Osteoblast (primary cell): Measurements from ENCODE around the gene TBPL2. TPM values are rescaled to one million over a fixed set of nuclear protein-coding genes. Genes with fewer than 3 reads are reported as not detected.
"Not testable (repeated sequence)": the region's sequence is repeated elsewhere in the genome, so short reads cannot be mapped to it uniquely, and the experiment has no call there.

ENCODE experiments used
- DNase-seq: peaks from one replicate; pipeline ENCODE4 v3.0.0; 2011; ENCODE audit warnings: low spot score, mixed read lengths; ENCODE audit not compliant: insufficient read length; ENCODE audit errors: missing footprints
- H2AFZ ChIP-seq: 2 replicates; pipeline ENCODE4 v1.6.0; 2011; ENCODE audit warnings: mild to moderate bottlenecking, low read length
- H3K27ac ChIP-seq: 2 replicates; pipeline ENCODE4 v1.5.1; 2011; ENCODE audit warnings: mild to moderate bottlenecking, low read depth, low read length, moderate library complexity
- H3K27me3 ChIP-seq: 2 replicates; pipeline ENCODE4 v1.6.0; 2012; ENCODE audit warnings: mild to moderate bottlenecking, control low read depth, inconsistent platforms, low read length, moderate library complexity; ENCODE audit not compliant: insufficient read depth
- H3K36me3 ChIP-seq: 2 replicates; pipeline ENCODE4 v1.5.1; 2011; ENCODE audit warnings: mild to moderate bottlenecking, low read length, control low read depth, moderate library complexity; ENCODE audit not compliant: insufficient read depth
- H3K4me1 ChIP-seq: 2 replicates; pipeline ENCODE4 v1.5.1; 2011; ENCODE audit warnings: mild to moderate bottlenecking, low read length, control low read depth, moderate library complexity; ENCODE audit not compliant: insufficient read depth
- H3K4me2 ChIP-seq: 2 replicates; pipeline ENCODE4 v1.6.0; 2011; ENCODE audit warnings: mild to moderate bottlenecking, low read length; ENCODE audit not compliant: insufficient read depth
- H3K4me3 ChIP-seq: fragments of 200-600 bp; sonication (generic); 3 replicates; pipeline ENCODE4 v1.5.1; 2012; ENCODE audit warnings: mild to moderate bottlenecking, low read length, inconsistent platforms; ENCODE audit not compliant: insufficient read depth
- H3K79me2 ChIP-seq: 2 replicates; pipeline ENCODE4 v1.6.0; 2012; ENCODE audit warnings: mild to moderate bottlenecking, low read length, control low read depth, inconsistent platforms; ENCODE audit not compliant: insufficient read depth
- H3K9me3 ChIP-seq: 2 replicates; pipeline ENCODE4 v1.5.1; 2011; ENCODE audit warnings: low read depth, low read length, control low read depth
- H4K20me1 ChIP-seq: 2 replicates; pipeline ENCODE4 v1.6.0; 2012; ENCODE audit warnings: mild to moderate bottlenecking, low read length, control low read depth; ENCODE audit not compliant: insufficient read depth
- CTCF ChIP-seq: IDR thresholded peaks from 2 replicates; pipeline ENCODE4 v1.5.1; 2011; ENCODE audit warnings: mild to moderate bottlenecking, low read depth, low read length, moderate library complexity; ENCODE audit errors: extremely low read depth
- total RNA-seq: library from RNA; depleted of rRNA; stranded (reverse); fragments of >200 nt; gene quantifications from 2 replicates; pipeline ENCODE4 v1.2.3, GENCODE V29; 2012

The TBPL2 gene
- total RNA-seq, 1 donor: not detected

GRCh38 chr14:55426891-55427290 lies 13.5 kb downstream of the TBPL2 start:
- no peak for TF ChIP-seq CTCF
- H3K4me1 ChIP-seq: no peaks in the 10 kb centered on the region

GRCh38 chr14:55425091-55425490 lies 15.3 kb downstream of the TBPL2 start:
- no peak for TF ChIP-seq CTCF
- peak; percentile 31 for DNase-seq

More at GRCh38 chr14:55426891-55427290, 13.5 kb downstream of the TBPL2 start:
- Histone ChIP-seq H3K79me2 (no peaks in the 10 kb centered on the region), H3K9me3 (no peaks in the 10 kb centered on the region), H3K36me3 (no peaks in the 10 kb centered on the region), H3K4me3 (no peak overlapping the region), H4K20me1 (no peaks in the 10 kb centered on the region), H3K4me2 (no peak overlapping the region), H2AFZ (no peak overlapping the region), H3K27me3 (peaks cover 13% of the 10 kb centered on the region), H3K27ac (no peak overlapping the region)
- DNase-seq: no peak

GRCh38 chr14:55423969-55424368 lies 16.4 kb downstream of the TBPL2 start:
- TF ChIP-seq CTCF: no peak
- Histone ChIP-seq H3K9me3 (no peaks in the 10 kb centered on the region), H2AFZ (no peak overlapping the region), H3K27me3 (peaks cover 16% of the 10 kb centered on the region), H4K20me1 (no peaks in the 10 kb centered on the region), H3K36me3 (no peaks in the 10 kb centered on the region), H3K4me1 (no peaks in the 10 kb centered on the region), H3K4me3 (no peak overlapping the region), H3K79me2 (no peaks in the 10 kb centered on the region), H3K27ac (no peak overlapping the region), H3K4me2 (no peak overlapping the region)
- no peak for DNase-seq

More at GRCh38 chr14:55425091-55425490, 15.3 kb downstream of the TBPL2 start:
- H3K4me1 ChIP-seq: no peaks in the 10 kb centered on the region
- H3K79me2 ChIP-seq: no peaks in the 10 kb centered on the region
- H3K4me3 ChIP-seq: no peak overlapping the region
- H3K27ac ChIP-seq: no peak overlapping the region
- no peak overlapping the region for H2AFZ ChIP-seq
- no peaks in the 10 kb centered on the region for H4K20me1 ChIP-seq
- peaks cover 13% of the 10 kb centered on the region for H3K27me3 ChIP-seq
- no peaks in the 10 kb centered on the region for H3K9me3 ChIP-seq
- no peaks in the 10 kb centered on the region for H3K36me3 ChIP-seq
- H3K4me2 ChIP-seq: no peak overlapping the region

GRCh38 chr14:55422338-55422737 lies 18.1 kb downstream of the TBPL2 start:
- not testable (repeated sequence) for H3K4me3 ChIP-seq, H3K4me2 ChIP-seq, DNase-seq, H3K79me2 ChIP-seq, H4K20me1 ChIP-seq, H2AFZ ChIP-seq, H3K36me3 ChIP-seq, H3K9me3 ChIP-seq, H3K4me1 ChIP-seq, H3K27ac ChIP-seq
- H3K27me3 ChIP-seq: peaks cover 16% of the 10 kb centered on the region
